ENCODE measurements around the gene MRPL24.

Gene MRPL24

DNA sequence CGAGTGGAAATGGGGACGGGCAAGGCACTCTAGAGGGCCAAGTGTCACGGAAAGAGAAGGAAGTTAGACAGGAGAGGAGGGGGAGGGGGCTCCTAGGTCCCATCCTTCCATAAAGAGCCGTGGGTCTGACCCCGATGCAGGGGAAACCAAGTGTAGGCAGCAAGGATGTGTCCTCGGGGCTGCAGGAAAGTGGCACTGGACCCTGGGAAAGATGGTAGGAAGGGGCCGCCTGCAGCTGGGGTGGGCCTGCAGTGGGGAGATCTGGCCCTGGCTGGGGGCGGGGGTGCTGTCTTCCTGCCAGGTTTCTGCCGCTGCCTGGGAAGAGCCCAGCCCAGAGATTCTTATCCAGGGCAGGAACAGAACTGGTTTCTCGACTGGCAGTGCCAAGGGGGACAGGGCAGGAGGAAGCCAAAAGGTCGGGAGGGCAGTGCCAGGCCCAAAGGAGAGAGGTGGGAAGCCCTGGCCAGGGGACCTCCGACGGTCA, 48.4 kb downstream of the MRPL24 start:
- DNase-seq (ENCODE audit: low spot score) = no peak

DNA sequence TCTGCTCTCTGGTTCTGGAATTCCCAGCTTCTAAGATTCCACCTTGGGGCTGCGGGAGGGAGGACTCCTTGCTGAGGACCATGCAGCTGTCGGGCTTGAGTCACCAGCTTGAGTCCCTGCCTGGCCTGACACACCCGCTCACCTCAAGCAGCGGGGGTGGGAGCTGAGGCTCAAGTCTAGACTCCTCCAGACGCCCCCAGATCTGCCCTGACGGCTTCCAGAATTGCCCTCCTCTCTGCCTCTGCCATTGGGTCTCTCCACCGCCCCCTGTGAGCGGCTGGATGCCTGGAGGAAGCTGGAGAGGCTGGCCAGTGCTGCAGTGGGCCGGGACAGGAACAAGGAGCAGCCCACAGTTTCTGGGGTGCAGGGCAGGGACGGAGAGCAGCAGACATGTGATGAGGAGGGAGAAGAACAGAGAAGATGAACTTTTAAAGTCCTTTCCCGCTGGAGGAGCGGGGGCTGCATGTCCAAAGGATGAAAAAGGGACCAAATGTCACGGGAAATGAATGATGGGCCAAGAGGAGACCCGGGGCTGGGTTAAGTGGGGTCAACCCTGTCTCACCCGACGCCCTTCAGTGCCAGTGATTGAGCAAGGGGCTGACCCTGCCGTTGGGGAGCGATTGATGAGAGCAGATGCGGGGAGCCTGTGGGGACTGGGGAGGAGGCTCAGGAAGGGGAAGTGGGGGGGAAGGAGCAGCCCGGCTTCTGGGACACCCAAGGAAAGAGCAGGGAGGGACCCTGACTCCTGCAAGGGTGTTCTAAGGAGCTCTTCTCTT, 49.0 kb downstream of the MRPL24 start:
- no peak for DNase-seq (ENCODE audit: low spot score)

DNA sequence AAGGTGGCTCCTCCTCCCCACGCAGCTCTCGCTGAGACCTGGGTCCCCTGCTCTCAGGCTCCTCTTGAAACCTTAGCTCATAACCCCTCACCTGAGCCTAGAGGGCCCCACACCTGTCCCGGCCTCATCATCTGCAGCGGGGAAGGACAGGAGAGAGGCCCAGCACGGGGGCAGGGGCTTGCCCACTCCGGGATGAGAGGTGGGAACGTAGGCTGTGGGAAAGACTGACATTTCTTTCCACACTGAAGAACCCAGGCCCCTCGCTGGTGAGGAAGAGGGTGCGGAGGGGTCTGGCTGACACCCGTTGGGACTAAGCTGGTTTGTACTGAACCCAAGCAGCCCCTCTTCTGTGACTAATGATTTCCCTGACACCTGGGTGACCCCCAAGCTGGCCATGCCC, 49.7 kb downstream of the MRPL24 start:
- DNase-seq (ENCODE audit: low spot score) = no peak

DNA sequence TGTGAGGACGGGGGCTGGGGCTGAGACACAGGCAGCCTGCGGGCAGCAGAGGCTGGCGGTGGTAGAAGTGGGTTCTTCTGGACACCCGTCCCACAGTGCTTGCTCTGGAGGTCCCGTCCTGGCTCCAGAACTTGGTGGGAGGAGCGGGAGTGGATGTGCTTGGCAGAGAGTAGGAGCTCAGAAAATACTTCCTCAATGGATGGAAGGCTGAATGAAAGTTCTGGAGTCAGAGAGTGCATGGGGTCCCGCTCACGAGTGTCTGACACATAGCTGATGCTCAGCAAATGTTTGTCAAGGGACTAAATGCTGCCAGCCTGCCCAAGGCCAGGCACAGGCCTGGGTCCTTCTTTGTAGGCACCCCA, 50.2 kb downstream of the MRPL24 start:
- no peak for DNase-seq (ENCODE audit: low spot score)

DNA sequence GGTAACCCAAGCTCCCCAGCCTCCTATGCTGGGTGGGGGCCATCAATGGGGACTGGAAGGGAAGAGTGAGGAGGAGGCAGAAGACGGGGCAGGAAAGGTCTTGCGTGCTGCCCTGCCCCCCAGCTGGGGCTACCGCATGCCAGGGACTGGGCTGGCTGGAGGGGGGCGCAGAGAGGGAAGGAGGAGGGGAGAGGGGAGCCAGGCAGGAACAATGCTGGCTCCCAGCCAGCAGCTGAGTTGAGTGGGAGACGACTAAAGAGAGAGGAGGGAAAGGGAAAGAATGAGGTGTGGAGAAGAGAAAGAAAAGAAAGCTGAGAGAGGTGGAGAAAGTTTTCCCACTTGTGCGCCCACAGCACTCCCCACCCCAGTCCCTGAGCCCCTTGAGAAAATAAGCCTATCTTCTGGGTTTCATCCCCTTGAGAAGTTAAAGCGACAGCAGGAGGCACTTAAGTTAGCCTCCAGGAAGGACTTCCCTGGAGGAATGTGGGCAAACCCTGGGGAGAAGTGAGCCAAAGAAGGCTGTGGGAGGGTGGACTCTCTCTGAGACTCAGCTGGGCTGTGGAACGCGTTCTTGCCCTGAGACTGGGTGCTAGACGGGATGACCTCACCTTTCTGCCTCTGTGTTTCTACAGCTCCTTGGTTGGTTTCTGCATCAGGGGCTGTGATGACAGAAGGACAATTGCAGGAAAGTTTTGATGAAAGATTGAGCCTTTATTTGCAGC, 50.8 kb downstream of the MRPL24 start:
- DNase-seq (ENCODE audit: low spot score) = no peak

DNA sequence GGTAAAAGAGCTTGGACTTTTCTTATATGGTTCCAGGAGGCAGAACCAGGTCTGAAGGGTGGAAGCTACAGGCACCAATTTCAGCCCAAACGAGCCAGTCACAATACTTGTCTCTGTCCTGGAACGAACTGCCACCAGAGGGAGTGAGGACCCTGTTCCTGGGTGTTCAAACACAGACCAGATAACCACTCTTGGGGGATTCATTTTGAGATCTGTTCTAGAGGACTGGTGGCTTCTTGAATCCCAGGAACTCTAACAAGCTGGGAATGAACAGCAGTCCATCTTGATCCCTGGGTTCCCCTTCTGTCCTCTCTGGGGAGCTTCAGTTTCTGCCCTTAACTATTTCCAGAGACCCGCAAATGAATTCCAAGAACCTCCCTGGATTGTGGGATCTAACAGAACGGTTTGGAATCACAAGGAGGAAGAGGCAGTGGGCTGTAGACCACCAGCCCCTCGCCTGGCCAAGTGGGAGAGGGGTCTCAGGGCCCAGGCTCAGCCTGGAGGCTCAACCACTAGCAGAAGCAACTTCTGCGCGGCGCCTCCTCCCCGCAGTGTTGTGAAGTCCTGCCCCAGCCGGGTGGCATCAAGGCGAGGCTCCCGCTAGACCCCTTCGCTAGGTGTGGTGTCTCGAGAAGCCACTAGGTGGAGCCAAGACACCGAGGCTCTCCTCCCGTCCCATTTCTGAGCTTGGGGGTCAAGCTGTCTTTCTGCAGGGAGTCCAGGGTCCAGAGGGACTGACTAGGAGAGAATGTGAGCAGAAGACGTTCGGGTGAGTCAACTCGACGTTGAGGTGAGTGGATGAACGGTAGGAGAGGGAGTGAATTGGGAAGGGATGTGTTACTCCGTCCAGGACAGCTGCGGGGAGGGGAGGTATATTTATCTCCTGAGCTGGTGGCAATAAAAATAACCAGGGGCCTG, 51.6 kb downstream of the MRPL24 start:
- DNase-seq (ENCODE audit: low spot score) = peak; percentile 90

All from SK-N-DZ (cell line).